K562 (cell line): ENCODE results near the gene TIMM9. TPM values are rescaled to one million over a fixed set of nuclear protein-coding genes. Genes with fewer than 3 reads are reported as not detected.

Experiments
- BACH1 ChIP-seq: fragments of 200-800 bp; sonication (Bioruptor generic); IDR thresholded peaks from 2 replicates; pipeline ENCODE4 v1.6.1; 2016; ENCODE audit warnings: missing genetic modification characterization, missing compliant biosample characterization
- CBX5 ChIP-seq: IDR thresholded peaks from 2 replicates; pipeline ENCODE4 v1.6.1; 2014; ENCODE audit warnings: low read depth, borderline replicate concordance
- DNMT1 ChIP-seq: fragments of 450-650 bp; IDR thresholded peaks from 2 replicates; pipeline ENCODE4 v1.6.1; 2016; ENCODE audit warnings: antibody characterized with exemption, mild to moderate bottlenecking
- ELF1 ChIP-seq: fragments of 200-800 bp; sonication (Bioruptor generic); IDR thresholded peaks from 2 replicates; pipeline ENCODE4 v1.6.1; 2016; ENCODE audit warnings: missing genetic modification characterization, missing compliant biosample characterization
- EWSR1 ChIP-seq: fragments of 450-650 bp; IDR thresholded peaks from 2 replicates; pipeline ENCODE4 v1.6.1; 2018; ENCODE audit warnings: borderline replicate concordance, mild to moderate bottlenecking, low read depth, moderate library complexity; ENCODE audit not compliant: partially characterized antibody
- HDAC1 ChIP-seq, 2 experiments: fragments of 450-650 bp; IDR thresholded peaks; 2 replicates each; pipeline ENCODE4 v1.6.1; 2016 to 2017; ENCODE audit warnings: inconsistent platforms in 1 of 2, mild to moderate bottlenecking in 1 of 2, moderate library complexity in 1 of 2
- JUN ChIP-seq, 2 experiments: sonication (generic) in 1 of 2; formaldehyde crosslinking in 1 of 2; IDR thresholded peaks; 2 replicates each; pipeline versions ENCODE4 v1.6.1 to v1.8.0; 2012 to 2022; ENCODE audit warnings: borderline replicate concordance in 2 of 2, mild to moderate bottlenecking in 2 of 2, improper control_type of control experiment in 1 of 2, low read depth in 1 of 2, low read length in 1 of 2, missing genetic modification reagents in 1 of 2
- MED1 ChIP-seq: sonication (generic); formaldehyde crosslinking; IDR thresholded peaks from 2 replicates; pipeline ENCODE4 v1.8.1; 2023; ENCODE audit warnings: missing genetic modification reagents, borderline replicate concordance
- MTA3 ChIP-seq: fragments of 450-650 bp; formaldehyde crosslinking; IDR thresholded peaks from 2 replicates; pipeline ENCODE4 v1.6.1; 2017; ENCODE audit warnings: mild to moderate bottlenecking, borderline replicate concordance
- MTF1 ChIP-seq: fragments of 250-450 bp; sonication (Bioruptor Pico); IDR thresholded peaks from 2 replicates; pipeline ENCODE4 v1.9.0; 2021; ENCODE audit warnings: moderate library complexity, mild to moderate bottlenecking, inconsistent platforms, borderline replicate concordance
- NFE2 ChIP-seq: IDR thresholded peaks from 2 replicates; pipeline ENCODE4 v1.6.1; 2014; ENCODE audit warnings: antibody characterized with exemption, low read depth
- NFIC ChIP-seq: fragments of 450-650 bp; IDR thresholded peaks from 2 replicates; pipeline ENCODE4 v1.6.1; 2017; ENCODE audit warnings: mild to moderate bottlenecking, inconsistent platforms
- POLR2A ChIP-seq: fragments of 450-650 bp; conservative IDR thresholded peaks from 2 replicates; pipeline ENCODE4 v1.6.1; 2016
- SETDB1 ChIP-seq: IDR thresholded peaks from one replicate; pipeline ENCODE4 v1.6.1; 2012; ENCODE audit warnings: low read length, control low read depth, inconsistent platforms
- USF2 ChIP-seq: sonication (generic); formaldehyde crosslinking; IDR thresholded peaks from 2 replicates; pipeline ENCODE4 v1.5.0; 2020; ENCODE audit warnings: missing genetic modification reagents
- ZBTB7A ChIP-seq: IDR thresholded peaks from 2 replicates; pipeline ENCODE4 v1.6.1; 2011; ENCODE audit warnings: low read depth, mild to moderate bottlenecking, low read length, moderate library complexity, borderline replicate concordance; ENCODE audit not compliant: control insufficient read depth
- ZZZ3 ChIP-seq: fragments of 450-650 bp; IDR thresholded peaks from 2 replicates; pipeline ENCODE4 v1.6.1; 2016; ENCODE audit warnings: antibody characterized with exemption, mild to moderate bottlenecking, moderate library complexity
- polyA plus RNA-seq, 8 experiments: library from polyadenylated mRNA; depleted of rRNA in 4 of 8; stranded (reverse) in 5 of 8; unstranded in 3 of 8; fragments of >200 nt; fragmentation: Nextera tagmentation in 2 of 8; fragmentation: Illumina TruSeq in 1 of 8; extraction: Ambion mirVana in 2 of 8; extraction: Trizol in 1 of 8; gene quantifications; 2 replicates each; pipeline versions ENCODE4 v1.2.1 to v1.2.3, GENCODE V29; 2011 to 2014; ENCODE audit warnings: inconsistent platforms in 1 of 8, missing spikeins in 1 of 8
- total RNA-seq, 7 experiments: library from RNA; depleted of rRNA in 6 of 7; stranded (reverse); fragments of >200 nt in 6 of 7; fragmentation: Illumina TruSeq in 2 of 7; extraction: Trizol in 2 of 7; gene quantifications; 2 replicates each; pipeline versions ENCODE4 v1.2.1 to v1.2.3, GENCODE V29; 2011 to 2021; ENCODE audit warnings: low replicate concordance in 1 of 7
- TF ChIP-seq, protein P1 (sequence below): fragments of 250-450 bp; sonication (Bioruptor Pico); IDR thresholded peaks from 2 replicates; pipeline ENCODE4 v1.5.1; 2021; ENCODE audit warnings: mild to moderate bottlenecking
- TF ChIP-seq, protein P2 (sequence below): fragments of 450-650 bp; formaldehyde crosslinking; IDR thresholded peaks from 2 replicates; pipeline ENCODE4 v1.4.0; 2020; ENCODE audit warnings: mild to moderate bottlenecking, moderate library complexity
- TF ChIP-seq, protein P3 (sequence below): fragments of 200-800 bp; sonication (Bioruptor generic); IDR thresholded peaks from 2 replicates; pipeline ENCODE4 v1.6.1; 2016; ENCODE audit warnings: missing genetic modification characterization, missing compliant biosample characterization

Gene TIMM9
- total and polyA plus RNA-seq, 9 of the 15 experiments (the other 6 are each of a cell fraction or from before 2014, with no cell fraction given) = 28.0 to 101 (median 54.3) TPM

- TF ChIP-seq, protein P1, sequence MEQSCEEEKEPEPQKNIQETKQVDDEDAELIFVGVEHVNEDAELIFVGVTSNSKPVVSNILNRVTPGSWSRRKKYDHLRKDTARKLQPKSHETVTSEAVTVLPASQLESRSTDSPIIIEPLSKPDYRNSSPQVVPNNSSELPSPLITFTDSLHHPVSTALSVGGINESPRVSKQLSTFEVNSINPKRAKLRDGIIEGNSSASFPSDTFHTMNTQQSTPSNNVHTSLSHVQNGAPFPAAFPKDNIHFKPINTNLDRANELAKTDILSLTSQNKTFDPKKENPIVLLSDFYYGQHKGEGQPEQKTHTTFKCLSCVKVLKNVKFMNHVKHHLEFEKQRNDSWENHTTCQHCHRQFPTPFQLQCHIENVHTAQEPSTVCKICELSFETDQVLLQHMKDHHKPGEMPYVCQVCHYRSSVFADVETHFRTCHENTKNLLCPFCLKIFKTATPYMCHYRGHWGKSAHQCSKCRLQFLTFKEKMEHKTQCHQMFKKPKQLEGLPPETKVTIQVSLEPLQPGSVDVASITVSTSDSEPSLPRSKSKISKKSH (CRISPR knock-in tag) = no peak
- TF ChIP-seq EWSR1 (no peak), MED1 (CRISPR knock-in tag) (no peak), ZBTB7A (peak; percentile 59; the same call in 1 of the 2 replicates), NFIC (no peak; the same call in 1 of the 2 replicates), CBX5 (no peak), JUN (IDR thresholded peaks at IDR 0.05; ENCODE audit: borderline replicate concordance, low read depth, low read length) (no peak), JUN (CRISPR knock-in tag; IDR thresholded peaks at IDR 0.05; ENCODE audit: borderline replicate concordance) (no peak), SETDB1 (no peak), MTF1 (no peak), POLR2A (peak; percentile 43), DNMT1 (no peak), ZZZ3 (no peak), MTA3 (no peak), ELF1 (tag) (no peak), HDAC1 (IDR thresholded peaks at IDR 0.05) (peak in 1 of 2 experiments; percentile 95; a peak in 2 of 4 replicates), USF2 (CRISPR knock-in tag) (peak; percentile 69), NFE2 (no peak), BACH1 (tag) (no peak)
- TF ChIP-seq, protein P2, sequence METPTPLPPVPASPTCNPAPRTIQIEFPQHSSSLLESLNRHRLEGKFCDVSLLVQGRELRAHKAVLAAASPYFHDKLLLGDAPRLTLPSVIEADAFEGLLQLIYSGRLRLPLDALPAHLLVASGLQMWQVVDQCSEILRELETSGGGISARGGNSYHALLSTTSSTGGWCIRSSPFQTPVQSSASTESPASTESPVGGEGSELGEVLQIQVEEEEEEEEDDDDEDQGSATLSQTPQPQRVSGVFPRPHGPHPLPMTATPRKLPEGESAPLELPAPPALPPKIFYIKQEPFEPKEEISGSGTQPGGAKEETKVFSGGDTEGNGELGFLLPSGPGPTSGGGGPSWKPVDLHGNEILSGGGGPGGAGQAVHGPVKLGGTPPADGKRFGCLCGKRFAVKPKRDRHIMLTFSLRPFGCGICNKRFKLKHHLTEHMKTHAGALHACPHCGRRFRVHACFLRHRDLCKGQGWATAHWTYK (CRISPR knock-in tag) = no peak
- TF ChIP-seq, protein P3, sequence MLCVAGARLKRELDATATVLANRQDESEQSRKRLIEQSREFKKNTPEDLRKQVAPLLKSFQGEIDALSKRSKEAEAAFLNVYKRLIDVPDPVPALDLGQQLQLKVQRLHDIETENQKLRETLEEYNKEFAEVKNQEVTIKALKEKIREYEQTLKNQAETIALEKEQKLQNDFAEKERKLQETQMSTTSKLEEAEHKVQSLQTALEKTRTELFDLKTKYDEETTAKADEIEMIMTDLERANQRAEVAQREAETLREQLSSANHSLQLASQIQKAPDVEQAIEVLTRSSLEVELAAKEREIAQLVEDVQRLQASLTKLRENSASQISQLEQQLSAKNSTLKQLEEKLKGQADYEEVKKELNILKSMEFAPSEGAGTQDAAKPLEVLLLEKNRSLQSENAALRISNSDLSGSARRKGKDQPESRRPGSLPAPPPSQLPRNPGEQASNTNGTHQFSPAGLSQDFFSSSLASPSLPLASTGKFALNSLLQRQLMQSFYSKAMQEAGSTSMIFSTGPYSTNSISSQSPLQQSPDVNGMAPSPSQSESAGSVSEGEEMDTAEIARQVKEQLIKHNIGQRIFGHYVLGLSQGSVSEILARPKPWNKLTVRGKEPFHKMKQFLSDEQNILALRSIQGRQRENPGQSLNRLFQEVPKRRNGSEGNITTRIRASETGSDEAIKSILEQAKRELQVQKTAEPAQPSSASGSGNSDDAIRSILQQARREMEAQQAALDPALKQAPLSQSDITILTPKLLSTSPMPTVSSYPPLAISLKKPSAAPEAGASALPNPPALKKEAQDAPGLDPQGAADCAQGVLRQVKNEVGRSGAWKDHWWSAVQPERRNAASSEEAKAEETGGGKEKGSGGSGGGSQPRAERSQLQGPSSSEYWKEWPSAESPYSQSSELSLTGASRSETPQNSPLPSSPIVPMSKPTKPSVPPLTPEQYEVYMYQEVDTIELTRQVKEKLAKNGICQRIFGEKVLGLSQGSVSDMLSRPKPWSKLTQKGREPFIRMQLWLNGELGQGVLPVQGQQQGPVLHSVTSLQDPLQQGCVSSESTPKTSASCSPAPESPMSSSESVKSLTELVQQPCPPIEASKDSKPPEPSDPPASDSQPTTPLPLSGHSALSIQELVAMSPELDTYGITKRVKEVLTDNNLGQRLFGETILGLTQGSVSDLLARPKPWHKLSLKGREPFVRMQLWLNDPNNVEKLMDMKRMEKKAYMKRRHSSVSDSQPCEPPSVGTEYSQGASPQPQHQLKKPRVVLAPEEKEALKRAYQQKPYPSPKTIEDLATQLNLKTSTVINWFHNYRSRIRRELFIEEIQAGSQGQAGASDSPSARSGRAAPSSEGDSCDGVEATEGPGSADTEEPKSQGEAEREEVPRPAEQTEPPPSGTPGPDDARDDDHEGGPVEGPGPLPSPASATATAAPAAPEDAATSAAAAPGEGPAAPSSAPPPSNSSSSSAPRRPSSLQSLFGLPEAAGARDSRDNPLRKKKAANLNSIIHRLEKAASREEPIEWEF (CRISPR knock-in tag) = no peak
Observed at GRCh38 chr14:58426670-58427280, 556 bp downstream of the TIMM9 start (continued).
